Neutrophil (primary cell): ENCODE results near the gene GPR78.

Experiments used
- H3K27ac ChIP-seq: fragments of 200-600 bp; sonication (generic); 2 replicates; pipeline ENCODE4 v1.5.1; 2016; ENCODE audit warnings: mild to moderate bottlenecking, moderate library complexity
- H3K27me3 ChIP-seq: fragments of 200-600 bp; sonication (generic); 2 replicates; pipeline ENCODE4 v1.6.0; 2016; ENCODE audit warnings: mild to moderate bottlenecking
- H3K36me3 ChIP-seq: fragments of 200-600 bp; sonication (generic); 2 replicates; pipeline ENCODE4 v1.5.1; 2017
- H3K4me1 ChIP-seq, 2 experiments: fragments of 200-600 bp in 1 of 2; sonication (generic) in 1 of 2; 1 replicate in 1 of 2; 2 replicates in 1 of 2; pipeline versions ENCODE4 v1.5.1 to v1.6.1; 2013 to 2016; ENCODE audit warnings: low read depth in 1 of 2, low read length in 1 of 2, mild to moderate bottlenecking in 1 of 2, moderate library complexity in 1 of 2; ENCODE audit not compliant: control insufficient read depth in 1 of 2, insufficient read depth in 1 of 2
- H3K4me3 ChIP-seq, 2 experiments: fragments of 200-600 bp in 1 of 2; sonication (generic) in 1 of 2; 1 replicate in 1 of 2; 2 replicates in 1 of 2; pipeline ENCODE4 v1.5.1; 2013 to 2016; ENCODE audit warnings: low read depth in 1 of 2, low read length in 1 of 2, mild to moderate bottlenecking in 1 of 2, moderate library complexity in 1 of 2
- H3K9me3 ChIP-seq: fragments of 200-600 bp; sonication (generic); 2 replicates; pipeline ENCODE4 v1.5.1; 2016
- CTCF ChIP-seq: fragments of 200-600 bp; sonication (generic); IDR thresholded peaks from 2 replicates; pipeline ENCODE4 v1.5.1; 2016; ENCODE audit warnings: antibody characterized with exemption

The GPR78 gene

GRCh38 chr4:8602686-8603430 is 22.7 kb downstream of the GPR78 start:
- peaks cover 13% of the 10 kb centered on the region for H3K27me3 ChIP-seq
- TF ChIP-seq CTCF, result no peak
- no peaks in the 10 kb centered on the region for H3K9me3 ChIP-seq
- H3K4me1 ChIP-seq, result no peaks in the 10 kb centered on the region
- no peak overlapping the region for H3K27ac ChIP-seq
- H3K36me3 ChIP-seq, result no peaks in the 10 kb centered on the region
- no peak overlapping the region for H3K4me3 ChIP-seq

- H3K36me3 ChIP-seq, result no peaks in the 10 kb centered on the region
- no peak overlapping the region for H3K27ac ChIP-seq
- H3K4me3 ChIP-seq, result no peak overlapping the region
- H3K4me1 ChIP-seq, result no peaks in the 10 kb centered on the region
- TF ChIP-seq CTCF, result no peak
- H3K9me3 ChIP-seq, result no peaks in the 10 kb centered on the region
- peaks cover 13% of the 10 kb centered on the region for H3K27me3 ChIP-seq
Observed at GRCh38 chr4:8603931-8604330, 23.7 kb downstream of the GPR78 start.

GRCh38 chr4:8605289-8605688 is 25.1 kb downstream of the GPR78 start:
- TF ChIP-seq CTCF, result no peak
- Histone ChIP-seq H3K4me1 (no peaks in the 10 kb centered on the region), H3K27me3 (peaks cover 13% of the 10 kb centered on the region)

GRCh38 chr4:8606476-8606875 is 26.3 kb downstream of the GPR78 start:
- Histone ChIP-seq H3K9me3 (no peaks in the 10 kb centered on the region), H3K27me3 (peaks cover 13% of the 10 kb centered on the region), H3K4me3 (no peak overlapping the region), H3K27ac (no peak overlapping the region), H3K36me3 (no peaks in the 10 kb centered on the region), H3K4me1 (no peaks in the 10 kb centered on the region)
- TF ChIP-seq CTCF, result no peak

More at GRCh38 chr4:8605289-8605688, 25.1 kb downstream of the GPR78 start:
- Histone ChIP-seq H3K36me3 (no peaks in the 10 kb centered on the region), H3K4me3 (no peak overlapping the region), H3K27ac (no peak overlapping the region), H3K9me3 (no peaks in the 10 kb centered on the region)

- Histone ChIP-seq H3K9me3 (no peaks in the 10 kb centered on the region), H3K27me3 (peaks cover 13% of the 10 kb centered on the region)
Observed at GRCh38 chr4:8606966-8607365, 26.8 kb downstream of the GPR78 start.

More at GRCh38 chr4:8606966-8607365, 26.8 kb downstream of the GPR78 start:
- no peak for TF ChIP-seq CTCF
- no peaks in the 10 kb centered on the region for H3K4me1 ChIP-seq
- no peak overlapping the region for H3K27ac ChIP-seq
- H3K36me3 ChIP-seq, result no peaks in the 10 kb centered on the region
- H3K4me3 ChIP-seq, result no peak overlapping the region
